GF-D8 (cell line): ENCODE results near the gene AKR1C1.
"Not testable (repeated sequence)": the region's sequence is repeated elsewhere in the genome, so short reads cannot be mapped to it uniquely, and the experiment has no call there.

ENCODE experiments used
- DNase-seq: peaks from one replicate; lab custom pipeline; 2025; lab: John Stamatoyannopoulos, UW

AKR1C1 gene

GRCh38 chr10:5018671-5019277, 55.6 kb downstream of the AKR1C1 start:
- not testable (repeated sequence) for DNase-seq

- not testable (repeated sequence) for DNase-seq
These were observed 56.8 kb downstream of the AKR1C1 start for GRCh38 chr10:5019770-5020612.

GRCh38 chr10:5021624-5022290, 58.5 kb downstream of the AKR1C1 start:
- not testable (repeated sequence) for DNase-seq

GRCh38 chr10:5023177-5023805, 60.1 kb downstream of the AKR1C1 start:
- DNase-seq = no peak

GRCh38 chr10:5025461-5025881, 62.3 kb downstream of the AKR1C1 start:
- DNase-seq = not testable (repeated sequence)

GRCh38 chr10:5030989-5031388, 67.8 kb downstream of the AKR1C1 start:
- no peak for DNase-seq

GRCh38 chr10:5031588-5031987, 68.4 kb downstream of the AKR1C1 start:
- not testable (repeated sequence) for DNase-seq

GRCh38 chr10:5032444-5032843, 69.2 kb downstream of the AKR1C1 start:
- DNase-seq = not testable (repeated sequence)
